NCI-H345 treated with DMSO at 0.1 percent for 48 hours (cell line): ENCODE measurements around the gene SLC25A25.
"Not testable (repeated sequence)": the region's sequence is repeated elsewhere in the genome, so short reads cannot be mapped to it uniquely, and the experiment has no call there.

Experiments
- DNase-seq: peaks from one replicate; lab custom pipeline; 2025; ENCODE audit not compliant: unreplicated experiment; lab: John Stamatoyannopoulos, UW

The SLC25A25 gene

DNA sequence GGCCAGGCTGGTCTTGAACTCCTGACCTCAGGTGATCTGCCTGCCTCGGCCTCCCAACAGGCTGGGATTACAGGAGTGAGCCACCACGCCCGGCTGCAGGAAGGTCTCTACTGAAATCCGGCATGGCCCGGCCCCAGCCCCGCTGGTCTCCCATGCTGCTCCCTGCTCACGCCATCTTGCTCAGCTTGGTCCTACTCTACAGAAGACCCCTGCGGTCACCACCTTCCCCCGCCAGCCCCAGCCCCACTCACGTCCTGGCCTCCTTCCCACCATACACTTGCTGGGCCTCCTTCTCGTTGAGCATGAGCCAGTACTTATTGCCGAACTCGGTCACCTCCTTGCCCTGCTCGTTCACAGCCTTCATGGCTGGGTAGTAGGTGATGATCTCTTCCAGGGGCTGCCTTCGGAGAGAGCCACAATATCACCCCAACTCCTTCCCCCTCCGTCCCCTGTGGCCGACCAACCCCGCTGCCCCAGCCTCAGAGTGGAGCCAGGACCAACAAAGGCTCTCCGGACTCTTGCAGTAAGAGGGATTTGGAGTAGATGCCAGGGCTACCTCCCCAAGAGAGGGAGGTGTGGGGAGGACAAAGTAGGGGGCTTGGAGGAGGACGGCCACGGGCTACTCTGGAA, 55.5 kb downstream of the SLC25A25 start:
- DNase-seq = no peak

- no peak for DNase-seq
Measured at GRCh38 chr9:128124451-128124850, 56.4 kb downstream of the SLC25A25 start.

DNA sequence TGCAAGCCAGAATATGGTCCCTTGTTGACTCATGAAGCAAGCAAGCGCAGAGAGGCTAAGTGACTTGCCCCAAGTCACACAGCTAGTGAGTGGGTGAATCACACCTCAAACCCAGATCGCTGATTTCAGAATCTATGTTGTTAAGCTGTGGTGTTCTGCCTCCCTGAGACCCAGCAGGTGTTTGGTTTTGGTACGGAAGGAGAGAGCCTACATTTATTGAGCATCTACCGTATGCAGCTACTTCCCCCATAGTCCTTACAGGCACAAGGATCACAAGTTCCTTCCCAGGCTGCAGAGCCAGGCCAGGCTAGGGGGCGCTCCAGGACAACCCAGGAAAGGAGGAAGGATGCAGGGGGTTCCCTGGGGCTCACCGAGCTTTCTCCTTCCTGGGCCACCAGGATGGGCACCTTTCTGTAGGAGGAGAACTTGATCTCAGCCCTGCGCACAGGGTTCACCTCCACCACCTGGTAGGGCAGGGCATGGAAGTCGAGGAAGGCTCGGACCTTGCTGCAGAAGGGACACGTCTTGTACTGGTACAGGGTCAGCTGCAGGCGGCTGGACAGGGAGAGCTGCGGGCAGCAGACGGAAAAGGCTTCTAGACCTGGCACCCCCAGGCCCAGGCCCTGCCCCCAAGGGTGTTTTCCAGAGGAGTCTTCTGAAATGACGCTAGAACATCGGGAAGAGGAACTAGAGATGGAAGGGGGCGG, 57.0 kb downstream of the SLC25A25 start:
- DNase-seq = no peak

DNA sequence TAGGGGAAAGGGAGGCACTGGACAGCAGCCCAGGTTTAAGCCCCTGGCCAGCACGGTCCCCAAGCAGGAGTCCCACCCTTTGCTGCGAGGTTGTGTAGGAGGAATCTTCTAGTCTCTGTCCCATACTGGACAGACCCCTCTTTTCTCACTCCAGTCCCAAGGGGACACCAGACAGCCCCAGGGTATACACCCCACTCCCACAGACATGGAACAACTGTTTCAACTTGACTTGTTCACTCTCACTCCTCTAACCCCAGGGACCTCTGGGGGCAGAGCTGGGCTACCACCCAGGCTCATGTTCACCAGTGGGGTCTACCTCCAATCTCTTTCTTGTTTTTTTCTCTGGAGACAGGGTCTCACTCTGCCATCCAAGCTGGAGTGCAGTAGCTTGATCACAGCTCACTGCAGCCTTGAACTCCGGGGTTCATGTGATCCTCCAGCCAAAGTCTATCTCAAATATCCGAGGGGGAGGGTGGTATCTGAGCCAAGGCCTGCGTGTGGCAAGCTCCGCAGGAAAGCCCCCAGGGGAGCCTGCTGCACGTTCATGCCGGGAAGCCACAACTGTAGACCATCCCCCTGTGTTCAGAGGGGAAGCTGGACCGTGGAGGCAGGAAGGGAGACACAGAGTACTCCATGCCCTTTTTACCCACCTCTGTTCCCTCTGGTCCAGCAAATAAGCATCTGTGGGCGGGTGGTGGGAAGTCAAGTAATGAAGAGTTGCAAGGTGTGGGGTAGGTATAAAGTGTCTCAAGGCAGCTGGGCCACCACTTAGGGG, 57.7 kb downstream of the SLC25A25 start:
- no peak for DNase-seq

DNA sequence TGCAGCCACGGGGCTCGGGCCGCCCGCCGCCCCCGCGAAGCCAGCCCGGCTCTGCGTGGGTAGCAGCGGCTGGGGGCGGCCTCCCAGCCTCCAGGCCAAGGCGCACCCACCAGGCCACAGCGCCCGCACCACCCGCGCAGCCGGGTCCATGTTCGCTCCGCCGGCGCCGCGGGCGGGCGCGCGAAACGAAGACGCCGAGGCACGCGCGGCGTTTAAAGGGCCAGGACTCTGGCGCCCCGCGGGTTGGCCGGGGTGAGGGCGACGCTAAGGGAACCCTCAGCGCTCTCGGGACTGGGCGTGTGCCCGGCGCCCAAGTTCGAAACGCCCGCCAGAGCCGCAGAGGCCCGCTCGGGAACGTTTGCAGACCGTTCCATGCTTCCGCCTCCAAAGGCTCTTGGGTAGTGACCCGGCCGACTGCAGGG, 59.5 kb downstream of the SLC25A25 start, which contains the start of gene PTGES2:
Gene PTGES2, minus strand, starts transcription at position 162 of the 422 bp plus-strand sequence. Its CDS starts 12 bp downstream, at position 150.
- peak; percentile 63 for DNase-seq

- peak; percentile 82 for DNase-seq
Measured at GRCh38 chr9:128127990-128128835, 60.2 kb downstream of the SLC25A25 start.

DNA sequence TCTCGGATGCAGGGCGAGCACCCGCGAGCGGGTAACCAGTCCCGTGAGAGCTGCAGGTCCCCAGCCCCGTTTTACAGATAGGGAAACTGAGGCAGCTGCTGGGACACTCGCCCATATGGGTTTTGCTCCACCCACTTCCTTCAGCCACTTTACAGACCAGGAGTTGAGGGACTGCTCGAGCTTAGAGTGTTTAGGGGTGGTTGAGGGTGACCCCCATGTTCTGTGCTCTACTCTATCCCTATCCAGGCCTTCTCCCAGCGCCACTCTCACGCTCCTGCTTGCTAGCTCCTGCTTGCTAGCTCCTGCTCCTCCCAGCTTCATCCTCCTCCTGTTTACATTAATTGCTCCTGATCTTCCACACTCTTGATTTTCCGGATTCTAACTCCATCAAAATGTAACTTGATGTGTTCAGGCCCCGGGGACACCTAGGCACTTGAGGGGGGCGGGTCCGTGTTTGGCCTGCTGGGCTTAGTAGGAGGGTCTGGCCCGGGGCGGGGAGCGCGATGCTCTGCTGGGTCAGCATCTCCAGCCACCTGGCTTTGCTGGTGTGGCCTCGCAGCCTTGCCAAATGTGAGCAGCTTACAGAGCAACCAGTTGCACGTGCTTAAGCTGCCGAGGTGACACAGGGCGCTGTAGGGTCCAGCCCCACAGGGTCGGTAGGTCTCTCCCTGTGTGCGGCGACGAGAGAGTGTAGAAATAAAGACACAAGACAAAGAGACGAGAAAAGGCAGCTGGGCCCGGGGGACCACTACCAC, 61.0 kb downstream of the SLC25A25 start:
- DNase-seq = no peak

GRCh38 chr9:128129976-128130590, 62.1 kb downstream of the SLC25A25 start:
- DNase-seq = not testable (repeated sequence)

DNA sequence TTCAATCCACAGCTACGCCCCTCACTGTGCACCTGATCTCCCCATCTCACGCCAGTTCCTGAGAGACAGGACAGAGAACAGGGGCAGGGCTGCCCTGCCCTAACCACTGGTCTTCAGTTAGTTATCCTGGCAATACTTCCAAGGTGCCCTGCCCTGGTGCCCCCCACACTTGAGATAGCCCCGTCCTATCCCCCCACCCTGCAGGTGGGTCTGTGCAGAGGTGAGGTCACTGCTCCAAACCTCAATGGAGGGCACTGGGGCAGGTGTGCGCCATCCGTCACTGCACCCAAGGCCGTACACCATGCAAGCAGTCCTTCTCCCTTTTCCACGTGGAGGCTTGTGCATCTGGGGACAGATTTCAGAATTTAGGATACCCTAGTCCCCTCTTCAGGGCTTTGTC, 62.6 kb downstream of the SLC25A25 start:
- DNase-seq = not testable (repeated sequence)

DNA sequence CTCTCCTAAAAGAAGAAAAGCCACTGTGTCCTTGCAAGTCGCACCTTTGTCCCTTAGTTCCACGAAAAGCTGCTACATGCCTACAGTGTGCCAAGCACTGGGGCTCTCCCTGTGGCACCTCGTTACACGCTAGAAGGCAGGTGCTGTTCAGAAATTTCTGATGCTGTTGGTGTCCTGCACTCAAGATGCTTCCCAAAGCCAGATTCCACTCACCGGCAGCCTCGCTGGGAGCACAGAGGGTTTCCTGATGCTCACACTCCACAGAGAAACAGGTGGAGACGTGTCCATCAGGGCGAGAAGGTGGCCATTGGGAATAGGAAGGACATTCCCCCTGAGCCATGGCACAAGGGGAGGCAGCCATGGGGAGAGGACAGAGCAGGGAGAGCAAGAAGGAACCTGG, 63.3 kb downstream of the SLC25A25 start:
- not testable (repeated sequence) for DNase-seq

GRCh38 chr9:128132139-128132538, 64.1 kb downstream of the SLC25A25 start:
- not testable (repeated sequence) for DNase-seq

GRCh38 chr9:128135561-128135960, 67.5 kb downstream of the SLC25A25 start:
- DNase-seq = not testable (repeated sequence)

DNA sequence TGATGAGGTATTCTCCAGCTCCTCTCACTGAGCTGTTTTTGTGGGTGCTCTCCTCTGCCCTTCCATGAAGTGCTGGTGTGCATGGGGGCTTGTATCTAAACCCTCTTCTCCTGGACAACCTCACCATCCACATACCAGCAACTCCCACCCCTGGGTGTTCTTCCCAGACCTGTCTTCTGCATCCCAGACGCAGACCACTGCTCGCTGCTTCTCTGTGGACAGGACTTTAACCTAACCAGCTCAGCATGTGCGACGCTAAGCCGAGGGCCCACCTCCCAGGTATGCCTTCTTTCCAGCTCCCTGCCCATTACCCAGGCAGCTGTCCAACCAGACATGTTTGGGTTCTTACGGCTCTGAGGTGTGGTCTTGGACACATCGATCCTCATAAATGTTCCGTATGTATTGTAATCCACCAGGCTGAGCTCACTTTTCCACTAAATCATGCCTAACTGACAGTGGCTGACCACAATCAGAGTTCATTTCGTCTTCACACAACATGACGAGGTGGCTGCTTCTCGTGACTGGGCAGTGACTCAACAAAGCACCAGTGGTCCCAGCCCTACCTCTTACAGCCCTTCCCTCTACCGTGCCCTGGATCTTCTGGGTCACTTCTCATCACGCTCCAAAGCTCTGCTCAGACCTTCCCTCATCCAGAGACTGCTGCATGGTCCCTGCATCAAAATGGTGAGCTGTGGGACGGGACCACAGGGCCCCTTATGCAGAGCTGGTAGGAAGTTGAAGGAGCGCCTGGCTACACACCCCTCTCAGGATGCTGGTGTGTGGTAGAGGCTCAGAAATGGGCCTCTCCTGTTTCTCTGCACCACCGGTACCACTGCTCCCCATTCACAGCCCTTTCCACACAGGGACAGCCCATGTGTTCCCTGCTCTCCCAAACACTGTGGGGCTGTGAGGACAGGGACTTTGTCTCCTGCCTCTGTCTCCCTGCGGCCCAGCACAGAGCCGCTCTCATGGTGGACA, 69.1 kb downstream of the SLC25A25 start:
- no peak for DNase-seq

DNA sequence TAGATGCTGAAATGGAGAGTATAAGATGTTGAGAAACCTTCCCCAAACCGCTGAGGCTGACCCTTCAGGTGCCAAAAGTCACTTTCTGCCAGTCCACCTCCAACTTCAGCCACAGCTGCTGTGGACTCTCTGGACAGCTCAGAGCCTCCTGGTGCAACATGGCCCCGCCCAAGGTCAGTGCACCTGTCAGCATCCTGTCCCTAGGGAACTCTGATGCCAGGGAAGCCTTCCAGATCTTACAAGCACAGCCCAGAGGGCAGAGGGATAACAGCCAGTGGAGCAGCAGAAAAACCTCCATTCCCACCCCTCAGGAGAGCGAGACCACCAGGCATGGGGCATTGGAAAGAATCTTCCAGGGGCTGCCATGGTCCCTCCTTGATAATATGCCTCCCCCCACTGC, 70.0 kb downstream of the SLC25A25 start:
- DNase-seq = no peak

GRCh38 chr9:128139621-128140020, 71.6 kb downstream of the SLC25A25 start:
- DNase-seq = no peak

GRCh38 chr9:128141604-128142003, 73.6 kb downstream of the SLC25A25 start:
- DNase-seq = no peak

DNA sequence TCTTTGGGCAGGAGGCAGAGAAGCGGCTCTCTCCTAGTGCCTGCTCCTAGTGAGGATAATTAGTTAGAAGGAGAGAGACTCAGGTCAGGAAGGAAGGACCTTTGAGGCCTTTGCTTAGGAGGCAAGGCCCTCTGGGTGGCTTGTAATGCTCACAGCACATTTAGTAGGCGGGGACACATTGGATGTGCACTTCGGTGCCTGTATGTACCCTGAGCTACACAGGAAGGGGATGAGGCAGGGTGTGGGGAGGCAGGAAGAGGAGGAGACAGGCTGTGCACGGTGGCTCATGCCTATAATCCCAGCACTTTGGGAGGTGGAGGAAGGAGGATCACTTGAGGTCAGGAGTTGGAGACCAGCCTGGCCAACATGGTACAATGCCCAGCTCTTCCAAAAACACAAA, 74.0 kb downstream of the SLC25A25 start:
- DNase-seq = no peak

DNA sequence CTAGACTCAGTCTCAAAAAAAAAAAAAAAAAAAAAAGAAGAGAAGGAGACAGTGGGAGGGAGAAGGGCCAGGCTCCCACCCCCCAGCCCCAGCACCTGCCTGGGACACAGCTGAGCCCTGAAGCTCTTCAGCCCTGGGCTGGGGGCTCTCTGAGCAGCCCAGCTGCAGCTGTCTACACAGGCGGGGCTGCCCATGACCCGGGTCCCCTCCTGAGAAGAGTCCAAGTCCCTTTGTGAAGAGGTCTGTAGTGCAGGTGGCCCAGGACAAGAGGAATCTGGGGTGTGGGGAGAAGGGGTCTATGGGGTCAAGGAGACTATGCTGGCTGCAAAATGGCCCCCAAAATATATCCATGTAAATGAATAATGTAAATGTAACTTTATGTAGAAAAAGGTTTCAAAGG, 74.6 kb downstream of the SLC25A25 start:
- DNase-seq = no peak
